H1 (cell line): ENCODE results near the gene ADAMTS9. TPM values are rescaled to one million over a fixed set of nuclear protein-coding genes. Genes with fewer than 3 reads are reported as not detected.

Experiments used
- CTCF ChIA-PET: fragments of 300-600 bp; sonication (Branson Sonifier 250); formaldehyde crosslinking; loops from one replicate; lab custom pipeline; 2021; ENCODE audit not compliant: partially characterized antibody; lab: Charles Lee
- POLR2A ChIA-PET: fragments of 300-600 bp; sonication (Branson Sonifier 250); formaldehyde crosslinking; loops from one replicate; lab custom pipeline; 2021; ENCODE audit warnings: inconsistent platforms; ENCODE audit not compliant: partially characterized antibody; lab: Charles Lee
- DNase-seq, 2 experiments: peaks; one replicate each; pipeline versions ENCODE4 v3.0.0 to v3.0.0-alpha.2; 2010 to 2022; ENCODE audit warnings: low spot score in 2 of 2, low read depth in 1 of 2, mixed read lengths in 1 of 2
- FAIRE-seq: peaks from 2 replicates; lab custom pipeline; 2011; peaks lifted over from hg19 to GRCh38; lab: Jason Lieb, UNC
- H2AFZ ChIP-seq: 2 replicates; pipeline ENCODE4 v1.8.1; 2012; ENCODE audit warnings: low read length, inconsistent platforms
- H2AK5ac ChIP-seq: 2 replicates; pipeline ENCODE4 v1.6.1; 2013; ENCODE audit warnings: low read depth, low read length
- H2BK120ac ChIP-seq: replicated peaks from 2 replicates; pipeline ENCODE3; 2013; ENCODE audit warnings: low read depth, low read length, inconsistent platforms
- H2BK12ac ChIP-seq: 2 replicates; pipeline ENCODE4 v1.6.1; 2013; ENCODE audit warnings: low read depth, low read length
- H2BK15ac ChIP-seq: 2 replicates; pipeline ENCODE4 v1.6.1; 2013; ENCODE audit warnings: low read length
- H2BK20ac ChIP-seq: 2 replicates; pipeline ENCODE4 v1.6.1; 2013; ENCODE audit warnings: low read length
- H2BK5ac ChIP-seq: 2 replicates; pipeline ENCODE4 v1.6.1; 2013; ENCODE audit warnings: low read depth, low read length
- H3K14ac ChIP-seq: 2 replicates; pipeline ENCODE4 v1.6.1; 2013; ENCODE audit warnings: inconsistent platforms; ENCODE audit not compliant: insufficient read length
- H3K18ac ChIP-seq: 2 replicates; pipeline ENCODE4 v1.6.1; 2013; ENCODE audit warnings: low read length; ENCODE audit errors: extremely low read depth
- H3K23ac ChIP-seq: 2 replicates; pipeline ENCODE4 v1.6.1; 2013; ENCODE audit warnings: inconsistent platforms; ENCODE audit not compliant: insufficient read length
- H3K23me2 ChIP-seq: 2 replicates; pipeline ENCODE4 v1.6.1; 2013; ENCODE audit warnings: low read depth, low read length
- H3K27ac ChIP-seq: 2 replicates; pipeline ENCODE4 v1.6.1; 2011; ENCODE audit warnings: low read depth, low read length, inconsistent platforms
- H3K27me3 ChIP-seq, 4 experiments: replicated peaks in 1 of 4; 1 replicate in 1 of 4; 2 replicates in 3 of 4; pipeline versions ENCODE4 v1.6.1 to v1.8.1; 2011 to 2013; ENCODE audit warnings: low read length in 3 of 4, mild to moderate bottlenecking in 3 of 4, inconsistent platforms in 2 of 4, mixed read lengths in 2 of 4, moderate library complexity in 1 of 4; ENCODE audit not compliant: control insufficient read depth in 3 of 4, insufficient read depth in 3 of 4; ENCODE audit errors: extremely low read depth in 1 of 4
- H3K36me3 ChIP-seq, 4 experiments: 2 replicates each; pipeline versions ENCODE4 v1.6.1 to v1.8.1; 2011 to 2013; ENCODE audit warnings: mild to moderate bottlenecking in 4 of 4, low read length in 3 of 4, moderate library complexity in 2 of 4, control low read depth in 1 of 4, inconsistent platforms in 1 of 4; ENCODE audit not compliant: insufficient read depth in 4 of 4, control insufficient read depth in 2 of 4
- H3K4ac ChIP-seq: replicated peaks from 2 replicates; pipeline ENCODE3; 2013; ENCODE audit warnings: low read length, low read depth, mixed read lengths, inconsistent platforms; ENCODE audit not compliant: insufficient read length
- H3K4me1 ChIP-seq, 4 experiments: replicated peaks in 1 of 4; 1 replicate in 1 of 4; 2 replicates in 3 of 4; pipeline versions ENCODE4 v1.6.1 to v1.8.1; 2011 to 2013; ENCODE audit warnings: low read length in 3 of 4, inconsistent platforms in 2 of 4, mixed read lengths in 1 of 4; ENCODE audit not compliant: insufficient read depth in 4 of 4, control insufficient read depth in 3 of 4
- H3K4me2 ChIP-seq, 2 experiments: 2 replicates each; pipeline versions ENCODE4 v1.6.1 to v1.8.1; 2011 to 2013; ENCODE audit warnings: low read depth in 2 of 2, low read length in 2 of 2, control low read depth in 1 of 2, inconsistent platforms in 1 of 2, mild to moderate bottlenecking in 1 of 2; ENCODE audit not compliant: insufficient read depth in 1 of 2
- H3K4me3 ChIP-seq, 4 experiments: fragments of 200-600, 300-600 bp in 1 of 4; sonication (generic), shearing (Covaris generic), sonication (Bioruptor Twin) in 1 of 4; 2 replicates each; pipeline versions ENCODE4 v1.5.1 to v1.8.1; 2011 to 2016; ENCODE audit warnings: low read length in 4 of 4, low read depth in 3 of 4, control low read depth in 2 of 4, inconsistent platforms in 2 of 4, mild to moderate bottlenecking in 2 of 4, mixed read lengths in 1 of 4, moderate library complexity in 1 of 4; ENCODE audit not compliant: insufficient read depth in 2 of 4; ENCODE audit errors: extremely low read depth in 1 of 4
- H3K56ac ChIP-seq: replicated peaks from 2 replicates; pipeline ENCODE3; 2013; ENCODE audit warnings: low read depth, mild to moderate bottlenecking, mixed read lengths, low read length, inconsistent platforms; ENCODE audit not compliant: insufficient read length
- H3K79me1 ChIP-seq: 2 replicates; pipeline ENCODE4 v1.6.1; 2013; ENCODE audit warnings: low read depth, low read length, control low read depth
- H3K79me2 ChIP-seq, 2 experiments: 2 replicates each; pipeline versions ENCODE4 v1.6.1 to v1.8.1; 2012 to 2013; ENCODE audit warnings: low read length in 2 of 2, mild to moderate bottlenecking in 2 of 2, inconsistent platforms in 1 of 2; ENCODE audit not compliant: insufficient read depth in 2 of 2, control insufficient read depth in 1 of 2
- H3K9ac ChIP-seq, 4 experiments: replicated peaks in 1 of 4; 1 replicate in 1 of 4; 2 replicates in 3 of 4; pipeline versions ENCODE4 v1.6.1 to v1.8.1; 2011 to 2013; ENCODE audit warnings: low read depth in 3 of 4, low read length in 3 of 4, control low read depth in 2 of 4, mild to moderate bottlenecking in 2 of 4, moderate library complexity in 2 of 4, inconsistent platforms in 1 of 4; ENCODE audit errors: extremely low read depth in 1 of 4
- H3K9me3 ChIP-seq, 2 experiments: 2 replicates each; pipeline versions ENCODE4 v1.6.1 to v1.8.1; 2012 to 2013; ENCODE audit warnings: mild to moderate bottlenecking in 2 of 2, moderate library complexity in 2 of 2, control low read depth in 1 of 2, inconsistent platforms in 1 of 2, low read depth in 1 of 2, low read length in 1 of 2, mixed read lengths in 1 of 2; ENCODE audit not compliant: insufficient read depth in 2 of 2
- H4K20me1 ChIP-seq, 2 experiments: replicated peaks in 1 of 2; 2 replicates each; pipeline versions ENCODE3 to v1.8.1; 2011 to 2013; ENCODE audit warnings: inconsistent platforms in 2 of 2, low read length in 2 of 2, mild to moderate bottlenecking in 1 of 2; ENCODE audit not compliant: insufficient read depth in 2 of 2, control insufficient read depth in 1 of 2
- H4K5ac ChIP-seq: 2 replicates; pipeline ENCODE4 v1.6.1; 2013; ENCODE audit warnings: low read length, low read depth, mixed read lengths, inconsistent platforms; ENCODE audit not compliant: insufficient read length
- H4K8ac ChIP-seq: 2 replicates; pipeline ENCODE4 v1.8.0; 2013; ENCODE audit warnings: mild to moderate bottlenecking, moderate library complexity, low read length, inconsistent platforms; ENCODE audit not compliant: insufficient read depth; ENCODE audit errors: extremely low read depth
- H4K91ac ChIP-seq: replicated peaks from 2 replicates; pipeline ENCODE3; 2013; ENCODE audit warnings: low read length, mixed read lengths, inconsistent platforms; ENCODE audit not compliant: insufficient read length
- EGR1 ChIP-seq: IDR thresholded peaks from 2 replicates; pipeline ENCODE4 v1.6.1; 2011; ENCODE audit warnings: low read depth, low read length, borderline replicate concordance
- GTF2F1 ChIP-seq: IDR thresholded peaks from 2 replicates; pipeline ENCODE4 v1.6.1; 2012; ENCODE audit warnings: low read depth, low read length, improper control_type of control experiment, borderline replicate concordance
- HDAC6 ChIP-seq: IDR thresholded peaks from one replicate; pipeline ENCODE4 v1.7.1; 2012; ENCODE audit warnings: low read depth, mild to moderate bottlenecking, inconsistent platforms, low read length, moderate library complexity
- POLR2A ChIP-seq, 2 experiments: IDR thresholded peaks; 1 replicate in 1 of 2; 2 replicates in 1 of 2; pipeline ENCODE4 v1.6.1; 2011; ENCODE audit warnings: low read depth in 2 of 2, low read length in 2 of 2, mild to moderate bottlenecking in 2 of 2; ENCODE audit errors: control extremely low read depth in 1 of 2
- RFX5 ChIP-seq: IDR thresholded peaks from 2 replicates; pipeline ENCODE4 v1.6.1; 2011; ENCODE audit warnings: low read depth, low read length, improper control_type of control experiment, borderline replicate concordance
- WGBS, 2 experiments: shearing (Covaris generic) in 1 of 2; methylation state at CpG; one replicate each; pipeline versions ENCODE4 v1.1.6 to v1.1.7; 2013 to 2015; ENCODE audit warnings: low lambda C conversion rate in 2 of 2, mixed read lengths in 2 of 2, inconsistent platforms in 1 of 2, low coverage in 1 of 2, missing lambda C conversion rate in 1 of 2; ENCODE audit not compliant: insufficient replicate concordance in 2 of 2, insufficient coverage in 1 of 2, insufficient read length in 1 of 2; ENCODE audit errors: extremely low coverage in 1 of 2, missing lambda C conversion rate in 1 of 2; 5-methylcytosine and 5-hydroxymethylcytosine counted together
- polyA plus RNA-seq, 7 experiments: library from polyadenylated mRNA; depleted of rRNA in 3 of 7; stranded (reverse) in 5 of 7; unstranded in 2 of 7; fragments of >200 nt in 5 of 7; fragments of 200-250 nt in 2 of 7; gene quantifications; 1 replicate in 5 of 7; 2 replicates in 1 of 7; 4 replicates in 1 of 7; pipeline versions ENCODE4 v1.2.1 to v1.2.3, GENCODE V29; 2011 to 2013; ENCODE audit warnings: missing spikeins in 2 of 7, mixed read lengths in 2 of 7
- total RNA-seq: library from RNA; stranded (reverse); fragmentation: NEBNext Ultra II Directional; extraction: Animal tissue kit (Norgen Biotek cat#: 25700); gene quantifications from 2 replicates; pipeline ENCODE4 v1.2.1, GENCODE V29; 2021

Gene ADAMTS9
- total and polyA plus RNA-seq, 2 of the 8 experiments (the other 6 are each of a cell fraction or from before 2014, with no cell fraction given): 0.20 to 0.41 TPM

- H3K27me3 ChIP-seq: no peaks in the 10 kb centered on the region
These were observed 66.5 kb downstream of the ADAMTS9 start for GRCh38 chr3:64621275-64621674.

More at GRCh38 chr3:64621275-64621674, 66.5 kb downstream of the ADAMTS9 start:
- no peak for DNase-seq
- H3K9ac ChIP-seq: no peak overlapping the region
- no peaks in the 10 kb centered on the region for H3K79me2 ChIP-seq
- H3K56ac ChIP-seq: no peak overlapping the region
- H3K79me1 ChIP-seq: no peaks in the 10 kb centered on the region
- H3K23ac ChIP-seq: no peak overlapping the region
- H3K9me3 ChIP-seq: no peaks in the 10 kb centered on the region; a peak in 1 of 4 replicates
- 90% methylated on average over 8 of the region's 8 CpGs; no CpG with 5 or more reads in 1 of the 2 experiments for WGBS, 2 experiments
- POLR2A ChIA-PET: no interaction called here
- no peak overlapping the region for H3K4me3 ChIP-seq
- H2AK5ac ChIP-seq: no peak overlapping the region
- H2BK15ac ChIP-seq: no peak overlapping the region
- no peak overlapping the region for H3K4ac ChIP-seq
- no peak overlapping the region for H3K27ac ChIP-seq
- TF ChIP-seq RFX5 (no peak), EGR1 (no peak), GTF2F1 (no peak), POLR2A (IDR thresholded peaks at IDR 0.05; ENCODE audit: control extremely low read depth in 1 of 2, low read depth in 2 of 2, low read length in 2 of 2) (no peak), HDAC6 (no peak)
- TF ChIP-seq, all 59 proteins: peak for 0
- Histone ChIP-seq H3K18ac (no peak overlapping the region), H2BK120ac (no peak overlapping the region), H3K23me2 (no peaks in the 10 kb centered on the region), H2BK20ac (no peak overlapping the region), H3K4me2 (no peak overlapping the region), H2BK5ac (no peak overlapping the region), H3K4me1 (no peaks in the 10 kb centered on the region), H4K8ac (no peak overlapping the region), H4K20me1 (no peaks in the 10 kb centered on the region), H4K91ac (no peak overlapping the region), H3K14ac (no peak overlapping the region), H2BK12ac (no peak overlapping the region), H3K36me3 (no peaks in the 10 kb centered on the region; a peak in 1 of 8 replicates), H2AFZ (no peak overlapping the region), H4K5ac (no peak overlapping the region)
- CTCF ChIA-PET: no interaction called here
- no peak for FAIRE-seq
